HCEC 1CT (cell line): ENCODE results near the gene FRMPD2.
"Not testable (repeated sequence)": the region's sequence is repeated elsewhere in the genome, so short reads cannot be mapped to it uniquely, and the experiment has no call there.

Experiments used
- DNase-seq: peaks from one replicate; pipeline ENCODE4 v3.0.0-alpha.2; 2017

The FRMPD2 gene

DNA sequence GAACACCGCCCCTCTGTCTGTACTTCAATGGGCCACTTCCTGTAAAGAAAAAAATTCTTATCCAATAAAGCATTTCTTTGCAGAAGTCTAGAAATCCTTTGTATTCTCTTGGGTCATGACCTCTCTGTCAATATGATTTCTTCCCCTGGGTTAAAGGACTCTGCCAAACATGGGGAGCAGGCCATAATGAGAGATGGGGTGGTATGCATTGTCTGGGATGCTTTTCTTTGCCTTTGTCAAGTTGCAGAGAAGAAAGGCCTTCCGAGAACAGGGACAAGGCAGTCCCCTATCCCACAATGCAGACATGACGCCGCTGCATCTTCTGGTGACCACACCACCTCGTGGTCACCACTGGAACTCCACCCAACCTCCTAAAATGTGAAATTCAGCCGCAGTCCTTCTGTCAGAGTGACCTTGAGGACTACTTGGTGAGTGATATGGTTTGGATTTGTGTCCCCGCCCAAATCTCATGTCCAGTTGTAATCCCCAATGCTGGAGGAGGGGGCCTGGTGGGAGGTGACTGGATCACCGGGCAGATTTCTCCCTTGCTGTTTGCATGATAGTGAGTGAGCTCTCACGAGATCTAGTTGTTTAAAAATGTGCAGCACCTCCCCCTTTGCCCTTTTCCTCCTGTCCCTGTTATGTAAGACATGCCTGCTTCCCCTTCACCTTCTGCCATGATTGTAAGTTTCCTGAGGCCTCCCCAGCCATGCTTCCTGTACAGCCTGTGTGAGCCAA lies 15.2 kb upstream of the FRMPD2 start:
- peak; percentile 14 for DNase-seq

DNA sequence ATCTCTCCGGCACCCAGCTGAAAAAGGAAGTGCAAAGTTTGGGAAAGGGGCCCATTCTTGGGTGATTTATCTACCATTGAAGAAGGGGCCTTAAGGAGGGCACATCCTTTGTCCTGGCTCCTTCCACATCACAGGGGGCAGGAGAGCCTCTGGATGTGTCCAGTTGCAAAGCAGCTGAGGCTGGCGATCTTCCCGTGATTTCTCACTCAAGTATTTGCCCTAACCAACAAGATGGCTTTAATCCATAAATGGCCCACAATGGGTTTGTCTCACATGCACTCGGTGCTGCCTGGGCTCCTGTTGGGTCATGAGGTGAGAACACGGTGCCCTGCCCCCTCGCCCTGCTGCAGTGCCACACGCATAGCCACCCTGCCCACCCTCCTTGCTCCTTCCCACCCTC lies 14.2 kb upstream of the FRMPD2 start:
- no peak for DNase-seq

DNA sequence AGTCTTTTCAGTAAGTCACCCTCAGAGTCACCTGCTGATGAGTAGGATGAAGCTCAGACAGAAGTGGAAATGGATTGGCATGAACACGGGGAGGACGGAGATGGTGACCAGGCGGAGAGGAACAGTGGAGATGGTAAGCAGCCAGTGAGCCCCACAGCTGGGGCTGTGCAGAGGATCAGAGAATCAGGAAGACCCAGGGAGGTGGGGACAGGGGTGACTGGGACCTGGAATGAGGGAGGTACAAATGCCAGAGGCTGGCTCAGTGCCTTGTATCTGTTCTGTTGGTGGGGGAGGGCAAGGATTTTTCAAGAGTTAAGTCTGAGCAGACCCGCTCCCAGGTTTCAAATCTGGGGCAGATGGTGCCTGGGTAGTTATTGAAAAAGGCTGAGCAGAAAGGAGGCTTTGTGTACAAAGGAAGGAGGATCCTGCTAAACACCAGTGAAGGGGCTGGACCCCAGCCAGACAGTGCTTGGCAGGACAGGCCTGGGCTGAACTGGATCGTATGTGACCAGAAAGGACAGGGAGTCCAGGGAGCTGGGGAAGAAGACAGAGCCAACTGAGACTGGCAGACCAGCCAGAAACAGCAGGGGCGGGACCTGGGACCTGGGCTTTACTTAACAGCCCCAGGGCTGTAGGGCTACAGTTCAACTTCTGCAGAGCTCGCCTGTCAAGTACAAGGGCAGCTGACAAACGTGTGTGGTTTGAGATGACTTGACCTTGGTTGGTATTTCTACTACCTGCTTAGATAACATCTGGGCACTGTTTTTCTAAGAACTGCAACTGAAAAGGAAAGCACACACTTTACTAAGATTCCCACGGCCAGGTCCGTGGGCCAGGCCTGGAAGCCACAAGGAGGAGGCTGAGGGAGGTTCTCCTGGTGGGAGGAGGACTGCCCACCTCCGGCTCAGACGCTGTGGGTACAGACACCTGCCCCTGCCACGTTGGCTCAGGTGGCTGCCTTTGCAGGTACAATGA lies 13.2 kb upstream of the FRMPD2 start:
- no peak for DNase-seq

DNA sequence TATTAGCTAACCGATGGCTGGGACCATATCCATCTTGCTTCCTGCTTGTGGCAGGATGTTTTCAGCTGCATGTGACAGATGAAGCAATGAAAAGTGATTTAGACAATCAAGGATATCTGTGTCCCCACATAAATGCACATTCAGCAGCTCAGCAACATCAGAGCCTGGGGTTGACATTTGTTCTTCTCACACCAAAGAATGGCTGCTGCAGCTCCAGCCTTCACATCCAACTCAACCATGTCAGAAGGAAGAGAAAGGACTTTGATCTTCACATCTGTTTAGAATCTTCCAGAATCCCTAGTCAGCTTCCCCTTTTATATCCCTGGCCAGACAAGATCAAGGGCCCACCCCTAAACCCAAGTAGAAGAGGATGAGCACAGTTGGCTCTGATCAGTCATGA lies 11.9 kb upstream of the FRMPD2 start:
- DNase-seq: no peak

DNA sequence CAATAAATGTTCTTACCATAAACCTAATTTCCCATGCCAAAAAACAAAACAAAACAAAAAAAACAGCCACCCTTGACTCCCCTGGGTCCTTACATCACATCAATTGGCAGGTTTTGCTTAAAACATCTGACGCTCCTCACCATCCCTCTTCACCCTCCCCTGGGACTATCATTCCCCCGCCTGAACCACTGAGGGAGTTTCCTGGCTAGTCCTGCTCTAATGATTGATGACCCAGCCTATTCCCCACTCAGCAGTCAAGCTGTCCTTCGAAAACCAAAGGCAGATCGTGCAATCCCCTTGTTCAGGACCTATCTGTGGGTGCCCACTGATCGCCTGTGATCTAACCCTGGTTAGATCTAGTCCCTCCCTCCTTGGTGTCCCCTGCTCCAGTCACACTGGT lies 11.2 kb upstream of the FRMPD2 start:
- no peak for DNase-seq

DNA sequence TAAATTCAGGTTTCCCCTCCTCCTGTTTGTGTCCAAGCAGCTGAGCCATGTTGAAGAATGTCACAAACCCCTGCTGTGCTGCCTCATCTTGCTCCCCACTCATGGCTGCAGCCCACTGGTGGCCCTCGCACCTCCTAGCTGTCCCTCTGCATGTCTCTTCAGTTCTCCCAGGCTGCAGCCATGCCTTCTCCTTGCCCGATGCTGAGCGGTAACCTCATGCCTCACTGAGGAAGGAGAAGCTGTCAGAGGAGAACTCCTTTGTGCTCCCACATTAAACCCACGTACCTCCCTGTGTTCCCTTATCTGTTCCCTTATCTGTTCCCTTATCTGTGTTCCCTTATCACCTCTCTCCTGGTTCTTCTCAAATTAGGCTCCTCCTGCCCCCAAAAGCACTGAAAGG lies 10.3 kb upstream of the FRMPD2 start:
- no peak for DNase-seq

DNA sequence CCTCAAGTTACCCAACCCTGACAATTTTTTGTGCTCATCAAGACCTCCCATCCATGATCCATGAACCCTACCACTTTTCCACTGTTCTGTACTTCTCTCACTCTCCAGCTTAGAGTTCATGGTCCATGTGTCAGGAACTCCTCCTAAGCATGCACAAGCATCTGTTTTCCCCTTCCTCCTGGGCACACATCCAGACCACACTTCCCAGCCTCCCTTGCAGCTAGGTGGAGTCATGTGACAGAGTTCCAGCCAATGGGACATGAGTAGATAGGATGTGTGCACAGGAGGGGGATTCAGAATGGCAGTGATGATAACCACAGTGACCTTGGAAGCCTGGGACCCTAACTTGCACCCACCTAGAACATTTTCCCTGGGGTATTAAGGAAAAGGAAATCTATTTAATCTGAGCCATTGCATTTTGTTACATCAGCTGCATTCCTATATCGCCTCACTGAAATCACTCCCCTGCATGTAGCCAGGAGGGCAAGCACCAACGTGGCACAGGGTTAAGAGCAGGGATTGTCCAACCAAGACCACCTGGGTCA lies 9.6 kb upstream of the FRMPD2 start:
- DNase-seq: no peak

DNA sequence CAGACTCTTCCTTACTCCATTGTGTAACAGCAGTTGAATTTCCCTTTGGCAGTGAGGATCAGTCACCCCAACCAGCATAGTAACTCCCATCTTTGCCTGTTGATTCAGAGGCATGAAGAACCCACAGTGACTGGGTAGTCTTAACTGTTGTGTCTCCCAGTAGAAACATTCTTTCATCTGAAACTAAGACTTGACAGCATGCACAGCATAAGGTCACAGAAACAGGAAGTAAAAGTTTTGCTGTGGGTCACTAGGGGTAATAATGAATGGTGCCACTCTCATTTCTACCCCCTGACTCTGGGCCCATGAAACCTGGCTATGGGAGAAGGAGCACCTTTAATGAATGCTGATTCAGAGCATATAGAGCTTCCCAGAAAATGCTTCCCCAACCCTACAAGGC lies 8.3 kb upstream of the FRMPD2 start:
- no peak for DNase-seq

DNA sequence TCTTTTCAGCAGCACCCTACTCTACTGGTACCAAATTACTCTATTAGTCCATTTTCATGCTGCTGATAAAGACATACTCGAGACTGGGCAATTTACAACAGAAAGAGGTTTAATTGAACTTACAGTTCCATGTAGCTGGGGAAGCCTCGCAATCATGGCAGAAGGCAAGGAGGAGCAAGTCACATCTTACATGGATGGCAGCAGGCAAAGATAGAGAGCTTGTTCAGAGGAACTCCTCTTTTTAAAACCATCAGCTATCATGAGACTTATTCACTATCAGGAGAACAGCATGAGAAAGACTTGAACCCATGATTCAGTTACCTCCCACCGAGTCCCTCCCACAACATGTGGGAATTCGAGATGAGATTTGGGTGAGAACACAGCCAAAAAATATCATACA lies 7.2 kb upstream of the FRMPD2 start:
- not testable (repeated sequence) for DNase-seq

DNA sequence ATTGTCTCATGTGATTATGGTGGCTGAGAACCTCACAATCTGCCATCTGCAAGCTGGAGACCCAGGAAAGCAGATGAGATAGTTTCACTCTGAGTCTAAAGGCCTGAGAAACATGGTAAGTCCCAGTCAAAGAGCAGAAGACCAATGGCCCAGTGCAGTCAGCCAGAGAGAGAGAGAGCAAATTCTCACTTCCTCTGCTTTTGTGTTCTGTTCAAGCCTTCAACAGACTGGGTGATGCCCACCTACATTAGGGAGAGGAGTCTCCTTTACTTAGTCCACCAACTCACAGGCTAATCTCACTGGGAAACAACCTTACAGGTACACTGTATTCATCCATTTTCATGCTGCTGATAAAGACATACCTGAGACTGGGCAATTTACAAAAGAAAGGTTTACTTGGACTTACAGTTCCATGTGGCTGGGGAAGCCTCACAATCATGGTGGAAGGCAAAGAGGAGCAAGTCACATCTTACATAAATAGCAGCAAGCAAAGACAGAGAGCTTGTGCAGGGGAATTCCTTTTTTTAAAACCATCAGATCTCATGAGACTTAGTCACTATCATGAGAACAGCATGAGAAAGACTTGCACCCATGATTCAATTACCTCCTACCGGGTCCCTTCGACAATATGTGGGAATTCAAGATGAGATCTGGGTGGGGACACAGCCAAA lies 4.7 kb upstream of the FRMPD2 start:
- DNase-seq: no peak

DNA sequence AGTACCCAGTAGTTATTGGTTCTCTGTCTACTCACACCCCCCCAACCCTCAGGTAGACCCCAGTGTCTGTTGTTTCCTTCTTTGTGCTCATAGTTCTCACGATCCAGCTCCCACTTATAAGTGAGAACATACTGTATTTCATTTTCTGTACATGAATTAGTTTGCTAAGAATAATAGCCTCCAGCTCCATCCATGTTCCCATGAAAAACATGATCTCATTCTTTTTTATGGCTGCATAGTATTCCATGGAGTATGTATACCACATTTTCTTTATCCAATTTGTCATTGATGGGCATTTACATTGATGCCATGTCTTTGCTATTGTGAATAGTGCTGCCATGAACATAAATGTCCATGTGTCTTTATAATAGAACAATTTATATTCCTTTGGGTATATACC lies 2.6 kb upstream of the FRMPD2 start:
- no peak for DNase-seq

DNA sequence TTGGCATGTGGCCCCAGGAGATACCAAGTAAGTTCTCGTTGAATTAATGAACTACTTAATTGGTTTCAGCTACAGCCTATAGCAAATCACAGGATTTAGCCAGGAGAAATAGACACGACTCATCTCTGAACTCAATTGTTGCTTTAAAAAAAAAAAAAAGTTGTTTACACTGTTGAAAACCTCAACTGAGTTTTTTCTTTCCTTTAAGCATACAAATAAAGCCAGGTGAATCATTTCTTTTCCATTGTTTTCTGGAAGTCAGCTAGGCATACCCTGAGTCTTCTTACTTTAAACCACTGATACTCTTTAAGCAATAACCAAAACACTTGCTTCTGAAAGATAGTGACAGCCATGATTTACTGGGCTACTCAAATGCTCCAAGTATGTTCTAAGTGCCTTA lies 755 bp downstream of the FRMPD2 start:
- DNase-seq: no peak

DNA sequence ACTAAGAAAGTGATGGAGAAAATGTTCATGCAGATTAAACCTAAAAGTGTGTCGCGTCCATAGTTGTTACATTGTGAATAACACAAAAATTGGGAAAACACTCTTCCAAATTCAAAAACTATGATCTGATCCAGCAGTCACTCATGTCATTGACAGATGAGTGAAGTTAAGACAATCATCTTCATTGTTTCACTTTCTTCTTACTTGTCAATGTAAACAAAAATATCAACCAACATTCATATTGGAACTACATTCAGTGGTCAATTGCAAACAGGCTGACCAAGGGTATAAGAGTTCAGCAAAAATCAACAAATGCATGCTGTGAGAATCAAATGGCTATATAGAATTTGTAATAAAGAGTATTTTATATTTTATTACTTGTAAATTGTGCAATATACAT lies 1.8 kb downstream of the FRMPD2 start:
- DNase-seq: no peak

DNA sequence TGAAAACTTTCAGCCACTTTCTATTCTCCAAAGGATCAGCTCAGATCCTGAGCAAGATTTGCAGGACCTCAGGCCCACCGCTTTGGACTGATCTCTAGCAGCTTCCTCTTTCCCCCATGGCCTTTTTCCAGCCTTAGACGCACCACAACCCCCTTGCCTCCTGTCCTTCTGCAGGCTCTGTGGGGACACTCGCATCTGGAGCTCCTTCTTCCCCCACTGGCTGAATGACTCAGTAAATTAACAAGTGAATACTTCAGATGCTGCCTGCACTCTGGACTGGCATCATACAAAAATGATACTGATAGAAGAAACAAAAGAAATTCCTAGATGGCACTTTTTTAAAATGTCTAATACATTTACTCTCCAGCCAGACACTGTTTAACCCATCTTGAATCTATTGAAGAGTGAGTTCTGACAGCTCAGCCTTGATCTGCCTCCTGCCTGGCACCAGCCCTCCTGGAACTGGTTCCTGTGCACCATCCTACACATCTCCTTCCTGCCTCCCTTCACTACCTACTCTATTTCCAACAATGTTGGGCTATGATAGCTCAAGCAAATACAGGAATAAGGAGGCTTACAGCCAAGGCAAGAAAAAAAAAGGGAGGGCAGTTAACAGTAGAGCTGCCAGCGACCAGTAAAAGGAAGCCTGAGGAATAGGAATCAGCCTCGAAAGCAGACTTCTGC lies 3.3 kb downstream of the FRMPD2 start:
- no peak for DNase-seq

DNA sequence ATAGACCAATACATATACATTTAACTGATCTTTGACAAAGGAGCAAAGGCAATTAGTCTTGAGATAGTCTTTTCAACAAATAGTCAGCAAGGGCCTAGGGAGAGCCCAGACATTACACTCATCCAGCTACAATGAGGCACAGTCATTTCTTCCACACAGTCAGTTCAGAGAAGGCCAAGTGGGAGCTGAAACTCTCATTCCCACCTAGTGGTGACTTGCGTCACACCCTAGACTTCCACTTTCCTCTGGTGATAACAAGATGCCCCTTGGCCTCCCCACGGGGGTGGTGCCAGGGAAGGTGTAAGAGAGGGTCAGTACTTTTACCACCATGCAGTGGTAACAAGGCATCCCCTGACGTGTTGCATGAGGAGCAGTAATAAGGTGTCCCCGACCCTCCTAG lies 8.0 kb downstream of the FRMPD2 start:
- DNase-seq: no peak

DNA sequence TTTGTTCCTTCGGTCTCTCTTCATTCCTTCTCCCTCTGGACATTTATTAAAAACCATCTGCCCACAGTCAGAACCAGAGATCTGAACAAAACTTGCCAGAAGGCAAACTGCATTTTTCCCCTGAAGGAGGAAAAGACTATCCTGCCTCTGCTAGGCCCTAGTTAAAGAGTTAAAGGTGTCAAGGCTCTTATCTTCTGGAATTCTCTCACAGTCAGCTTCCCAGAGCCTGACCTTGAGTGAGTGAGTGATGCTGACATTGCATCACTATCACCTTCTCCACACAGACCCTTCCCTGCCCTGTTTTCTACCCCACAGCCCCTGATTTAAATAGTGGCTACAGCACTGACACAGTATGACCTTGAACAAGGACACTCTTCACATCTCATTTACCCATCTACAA lies 16.4 kb downstream of the FRMPD2 start:
- no peak for DNase-seq

DNA sequence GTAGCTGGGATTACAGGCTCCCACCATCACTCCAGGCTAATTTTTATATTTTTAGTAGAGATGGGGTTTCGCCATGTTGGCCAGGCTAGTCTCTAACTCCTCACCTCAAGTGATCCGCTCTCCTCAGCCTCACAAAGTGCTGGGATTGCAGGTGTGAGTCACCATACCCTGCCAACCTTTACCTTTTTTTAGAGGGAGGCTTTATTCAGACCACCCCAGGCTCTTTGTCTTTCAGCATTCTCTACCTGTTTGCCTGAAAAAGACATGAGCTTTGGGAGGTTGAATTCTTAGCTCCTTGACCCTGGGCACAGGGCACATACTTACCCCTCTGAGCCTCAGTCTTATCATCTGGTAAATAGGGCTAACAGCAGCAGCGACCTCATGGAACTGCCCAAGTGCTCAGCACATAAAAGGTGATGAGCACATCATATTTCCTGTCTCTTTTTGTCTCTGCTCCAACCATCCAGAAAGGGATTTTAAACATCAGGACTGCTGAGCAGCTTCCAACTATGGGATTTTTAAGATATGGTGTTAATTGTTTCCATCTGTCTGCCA lies 17.0 kb downstream of the FRMPD2 start:
- DNase-seq: no peak

DNA sequence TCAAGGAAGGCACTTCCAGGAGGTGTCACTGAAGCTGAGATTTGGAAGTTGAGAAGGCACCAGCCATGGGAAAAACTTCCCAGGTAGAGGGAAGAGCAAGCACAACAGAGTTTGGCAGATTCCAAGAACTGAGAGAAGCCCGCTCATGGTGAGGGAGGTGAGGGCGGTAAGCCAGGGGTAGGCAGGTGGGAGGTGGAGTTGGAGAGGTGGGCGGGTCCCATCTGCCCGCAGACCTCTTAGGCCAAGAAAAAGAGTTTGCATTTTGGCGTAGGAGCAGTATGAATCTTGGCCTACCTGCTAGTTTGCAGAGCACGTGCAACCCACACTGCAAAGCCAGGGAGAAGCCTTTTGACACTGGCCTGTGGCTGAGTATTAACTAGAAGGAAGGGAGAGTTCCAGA lies 18.8 kb downstream of the FRMPD2 start:
- DNase-seq: no peak

DNA sequence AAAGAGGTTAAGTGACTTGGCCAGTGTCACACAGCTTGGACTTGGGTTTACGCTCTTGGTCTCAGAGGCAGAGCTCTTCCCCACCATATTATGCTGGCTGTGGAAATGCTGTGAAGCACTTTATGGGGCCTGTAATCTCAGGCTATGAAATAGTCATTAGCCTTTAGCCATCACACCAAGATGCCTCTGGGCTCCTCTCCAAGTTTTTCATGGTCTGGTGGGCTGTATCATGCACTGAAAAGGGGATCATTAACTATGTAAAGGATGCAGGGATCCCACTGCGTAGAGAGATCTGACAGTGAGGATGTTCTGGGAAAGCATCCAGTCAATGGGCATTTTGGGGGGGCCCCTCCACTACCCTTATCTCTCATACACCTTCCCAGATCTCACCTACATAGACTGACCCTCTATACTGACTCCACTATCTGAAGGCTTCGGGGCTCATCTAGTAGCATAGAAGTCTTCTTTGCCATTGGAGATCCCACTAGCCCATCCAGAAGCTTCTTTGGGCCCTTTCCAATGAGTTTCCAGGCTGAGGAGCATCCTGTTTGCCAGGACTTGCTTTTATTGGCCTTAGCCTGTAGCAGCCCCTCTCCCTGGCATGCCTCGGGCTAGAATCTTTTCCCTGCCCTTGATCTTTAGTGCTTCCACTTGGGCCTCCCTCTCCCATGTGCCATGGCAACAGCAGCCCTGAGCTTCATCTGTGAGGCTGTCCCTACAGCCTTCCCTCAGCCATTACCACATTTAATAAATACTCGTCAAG lies 19.6 kb downstream of the FRMPD2 start:
- no peak for DNase-seq

DNA sequence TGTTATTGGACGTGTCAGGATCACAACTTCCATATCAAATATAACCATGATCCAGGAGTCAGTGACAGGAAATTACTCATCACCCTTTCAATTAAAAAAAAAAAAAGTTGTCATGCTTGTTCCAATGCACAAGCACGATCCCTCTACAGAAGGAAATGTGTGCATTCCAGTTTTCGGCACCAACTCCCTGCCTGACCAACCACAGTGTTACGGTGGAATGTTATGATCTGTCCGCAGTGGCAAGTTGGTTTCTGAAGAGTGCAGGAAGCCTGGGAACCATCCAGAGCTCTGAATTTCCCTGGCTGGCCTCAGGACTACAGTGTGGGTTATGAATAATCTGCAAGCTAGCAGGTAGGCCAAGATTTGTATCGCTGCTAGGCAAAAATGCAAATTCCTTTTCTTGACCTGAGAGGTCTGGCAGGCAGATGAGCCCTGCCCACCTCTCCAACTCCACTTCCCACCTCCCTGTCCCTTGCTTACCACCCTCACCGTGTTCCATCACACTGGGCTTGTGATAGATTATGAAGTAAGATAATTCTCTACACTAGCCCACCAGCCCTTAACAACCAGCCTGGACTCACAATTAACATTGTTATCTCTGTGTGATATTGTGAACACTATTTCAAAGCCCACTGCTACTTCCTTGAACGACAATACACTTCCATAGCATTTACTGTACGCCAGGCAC lies 20.4 kb downstream of the FRMPD2 start:
- peak; percentile 27 for DNase-seq

DNA sequence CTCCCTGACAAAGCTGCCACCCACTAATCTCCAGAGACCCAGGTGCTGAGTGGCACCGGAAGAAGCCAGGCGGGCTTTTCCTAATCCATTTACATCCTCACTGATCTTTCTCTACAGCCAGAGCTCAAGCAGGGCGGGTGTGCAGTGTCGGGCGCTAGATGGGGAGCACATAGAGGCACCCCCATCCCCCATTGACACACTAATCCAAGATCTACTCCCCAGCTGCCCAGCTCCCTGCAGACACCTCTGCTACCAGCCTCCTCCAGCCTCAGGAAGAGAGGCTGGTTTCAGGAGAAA lies 22.2 kb downstream of the FRMPD2 start:
- DNase-seq: no peak
